BE2C (cell line): Measurements from ENCODE around the gene SLC33A1.

Source experiments
- DNase-seq: peaks from one replicate; pipeline ENCODE4 v3.0.0-alpha.2; 2020
- H3K27me3 ChIP-seq: fragments of 250-450 bp; sonication (Bioruptor Pico); 2 replicates; pipeline ENCODE4 v1.5.1; 2020; ENCODE audit warnings: mild to moderate bottlenecking
- H3K36me3 ChIP-seq: fragments of 250-450 bp; sonication (Bioruptor Pico); 2 replicates; pipeline ENCODE4 v1.5.1; 2020; ENCODE audit warnings: mild to moderate bottlenecking
- H3K4me1 ChIP-seq: fragments of 250-450 bp; sonication (Bioruptor Pico); 2 replicates; pipeline ENCODE4 v1.5.1; 2020
- H3K4me3 ChIP-seq: 2 replicates; pipeline ENCODE4 v1.5.1; 2011; ENCODE audit warnings: low read depth, low read length
- H3K9me3 ChIP-seq: fragments of 250-450 bp; sonication (Bioruptor Pico); 2 replicates; pipeline ENCODE4 v1.5.1; 2020
- TF ChIP-seq, protein P1 (sequence below): IDR thresholded peaks from 2 replicates; pipeline ENCODE4 v1.5.1; 2012; ENCODE audit warnings: mild to moderate bottlenecking, low read depth, low read length

Gene SLC33A1

DNA sequence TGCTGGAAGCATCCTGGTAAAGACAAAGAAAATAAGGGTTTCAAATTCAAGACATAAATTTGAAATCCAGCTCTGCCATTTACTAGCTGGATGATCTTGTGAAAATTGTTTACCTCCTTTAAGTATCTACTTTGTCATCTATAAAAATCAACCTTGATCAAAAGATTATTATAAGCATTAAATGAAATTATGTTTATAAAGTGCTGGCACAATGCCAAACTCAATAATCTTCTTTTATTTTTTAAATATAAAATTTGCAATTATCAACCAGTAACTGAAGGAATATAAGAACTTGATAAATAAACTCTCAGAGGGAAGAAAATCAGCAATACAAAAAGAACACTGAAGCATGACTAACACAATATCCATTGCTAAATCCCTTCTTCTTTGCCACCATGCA is 73.9 kb downstream of the SLC33A1 start:
- no peaks in the 10 kb centered on the region for H3K4me1 ChIP-seq

DNA sequence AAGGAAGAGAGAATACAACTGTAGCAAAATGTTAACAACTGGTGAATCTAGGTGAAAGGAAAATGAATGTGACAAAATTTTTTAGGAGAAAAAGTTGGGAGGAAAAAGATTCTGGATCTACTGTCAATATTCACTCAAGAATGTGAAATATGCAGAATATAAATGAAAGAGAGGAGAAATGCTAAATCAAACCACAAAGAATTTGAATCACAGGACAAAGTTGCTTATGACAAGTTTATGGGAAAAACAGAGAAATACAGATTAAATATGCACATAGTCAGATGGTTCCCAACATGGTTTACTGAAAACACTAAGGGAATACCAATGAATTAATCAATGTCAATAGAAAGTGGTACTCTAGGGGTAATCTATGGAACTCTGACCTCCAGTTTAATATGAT is 75.8 kb downstream of the SLC33A1 start:
- H3K4me3 ChIP-seq: no peak overlapping the region
- H3K36me3 ChIP-seq: no peaks in the 10 kb centered on the region
- H3K9me3 ChIP-seq: no peaks in the 10 kb centered on the region
- TF ChIP-seq, protein P1, sequence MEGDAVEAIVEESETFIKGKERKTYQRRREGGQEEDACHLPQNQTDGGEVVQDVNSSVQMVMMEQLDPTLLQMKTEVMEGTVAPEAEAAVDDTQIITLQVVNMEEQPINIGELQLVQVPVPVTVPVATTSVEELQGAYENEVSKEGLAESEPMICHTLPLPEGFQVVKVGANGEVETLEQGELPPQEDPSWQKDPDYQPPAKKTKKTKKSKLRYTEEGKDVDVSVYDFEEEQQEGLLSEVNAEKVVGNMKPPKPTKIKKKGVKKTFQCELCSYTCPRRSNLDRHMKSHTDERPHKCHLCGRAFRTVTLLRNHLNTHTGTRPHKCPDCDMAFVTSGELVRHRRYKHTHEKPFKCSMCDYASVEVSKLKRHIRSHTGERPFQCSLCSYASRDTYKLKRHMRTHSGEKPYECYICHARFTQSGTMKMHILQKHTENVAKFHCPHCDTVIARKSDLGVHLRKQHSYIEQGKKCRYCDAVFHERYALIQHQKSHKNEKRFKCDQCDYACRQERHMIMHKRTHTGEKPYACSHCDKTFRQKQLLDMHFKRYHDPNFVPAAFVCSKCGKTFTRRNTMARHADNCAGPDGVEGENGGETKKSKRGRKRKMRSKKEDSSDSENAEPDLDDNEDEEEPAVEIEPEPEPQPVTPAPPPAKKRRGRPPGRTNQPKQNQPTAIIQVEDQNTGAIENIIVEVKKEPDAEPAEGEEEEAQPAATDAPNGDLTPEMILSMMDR: no peak
- H3K27me3 ChIP-seq: no peaks in the 10 kb centered on the region
- H3K4me1 ChIP-seq: no peaks in the 10 kb centered on the region
- no peak for DNase-seq

More for the DNA sequence above, 73.9 kb downstream of the SLC33A1 start:
- Histone ChIP-seq H3K27me3 (no peaks in the 10 kb centered on the region), H3K36me3 (no peaks in the 10 kb centered on the region), H3K4me3 (no peak overlapping the region), H3K9me3 (no peaks in the 10 kb centered on the region)
- TF ChIP-seq, protein P1: no peak
- no peak for DNase-seq

- Histone ChIP-seq H3K9me3 (no peaks in the 10 kb centered on the region), H3K36me3 (no peaks in the 10 kb centered on the region), H3K4me3 (no peak overlapping the region), H3K27me3 (no peaks in the 10 kb centered on the region), H3K4me1 (no peaks in the 10 kb centered on the region)
- DNase-seq: no peak
- TF ChIP-seq, protein P1: no peak
Observed at GRCh38 chr3:155772801-155773200, 81.4 kb downstream of the SLC33A1 start.

DNA sequence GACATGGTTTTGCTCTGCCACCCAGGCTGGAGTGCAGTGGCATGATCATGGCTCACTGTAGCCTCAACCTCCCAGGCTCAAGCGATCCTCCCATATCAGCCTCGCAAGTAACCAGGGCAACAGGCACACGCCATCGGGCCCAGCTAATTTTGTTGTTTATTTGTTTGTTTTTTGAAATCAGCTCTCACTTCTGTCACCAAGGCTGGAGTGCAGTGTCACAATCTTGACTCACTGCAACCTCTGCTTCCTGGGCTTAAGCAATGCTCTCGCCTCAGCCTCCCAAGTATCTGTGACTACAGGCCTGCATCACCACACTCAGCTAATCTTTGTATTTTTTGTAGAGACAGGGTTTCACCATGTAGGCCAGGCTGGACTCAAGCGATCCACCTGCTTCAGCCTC is 83.1 kb downstream of the SLC33A1 start:
- Histone ChIP-seq H3K27me3 (no peaks in the 10 kb centered on the region), H3K36me3 (no peaks in the 10 kb centered on the region), H3K9me3 (no peaks in the 10 kb centered on the region), H3K4me1 (no peaks in the 10 kb centered on the region), H3K4me3 (no peak overlapping the region)
- TF ChIP-seq, protein P1: no peak
- DNase-seq: no peak
